Retinal pigment epithelial cell (primary cell): Measurements from ENCODE around the gene UPK1A.

Experiments
- DNase-seq: peaks from one replicate; pipeline ENCODE4 v3.0.0-alpha.2; 2010; ENCODE audit warnings: low read depth
- H3K4me3 ChIP-seq: 2 replicates; pipeline ENCODE4 v1.5.1; 2011; ENCODE audit warnings: mild to moderate bottlenecking, low read length, control low read depth, moderate library complexity
- TF ChIP-seq, protein P1 (sequence below): conservative IDR thresholded peaks from 2 replicates; pipeline ENCODE4 v1.5.1; 2011; ENCODE audit warnings: low read depth, low read length, control low read depth, inconsistent platforms

UPK1A gene

GRCh38 chr19:35643255-35644205 lies 22.8 kb upstream of the UPK1A start:
- H3K4me3 ChIP-seq: peak overlapping the region; percentile 55
- TF ChIP-seq, protein P1, sequence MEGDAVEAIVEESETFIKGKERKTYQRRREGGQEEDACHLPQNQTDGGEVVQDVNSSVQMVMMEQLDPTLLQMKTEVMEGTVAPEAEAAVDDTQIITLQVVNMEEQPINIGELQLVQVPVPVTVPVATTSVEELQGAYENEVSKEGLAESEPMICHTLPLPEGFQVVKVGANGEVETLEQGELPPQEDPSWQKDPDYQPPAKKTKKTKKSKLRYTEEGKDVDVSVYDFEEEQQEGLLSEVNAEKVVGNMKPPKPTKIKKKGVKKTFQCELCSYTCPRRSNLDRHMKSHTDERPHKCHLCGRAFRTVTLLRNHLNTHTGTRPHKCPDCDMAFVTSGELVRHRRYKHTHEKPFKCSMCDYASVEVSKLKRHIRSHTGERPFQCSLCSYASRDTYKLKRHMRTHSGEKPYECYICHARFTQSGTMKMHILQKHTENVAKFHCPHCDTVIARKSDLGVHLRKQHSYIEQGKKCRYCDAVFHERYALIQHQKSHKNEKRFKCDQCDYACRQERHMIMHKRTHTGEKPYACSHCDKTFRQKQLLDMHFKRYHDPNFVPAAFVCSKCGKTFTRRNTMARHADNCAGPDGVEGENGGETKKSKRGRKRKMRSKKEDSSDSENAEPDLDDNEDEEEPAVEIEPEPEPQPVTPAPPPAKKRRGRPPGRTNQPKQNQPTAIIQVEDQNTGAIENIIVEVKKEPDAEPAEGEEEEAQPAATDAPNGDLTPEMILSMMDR: no peak
- DNase-seq: peak; percentile 43

DNA sequence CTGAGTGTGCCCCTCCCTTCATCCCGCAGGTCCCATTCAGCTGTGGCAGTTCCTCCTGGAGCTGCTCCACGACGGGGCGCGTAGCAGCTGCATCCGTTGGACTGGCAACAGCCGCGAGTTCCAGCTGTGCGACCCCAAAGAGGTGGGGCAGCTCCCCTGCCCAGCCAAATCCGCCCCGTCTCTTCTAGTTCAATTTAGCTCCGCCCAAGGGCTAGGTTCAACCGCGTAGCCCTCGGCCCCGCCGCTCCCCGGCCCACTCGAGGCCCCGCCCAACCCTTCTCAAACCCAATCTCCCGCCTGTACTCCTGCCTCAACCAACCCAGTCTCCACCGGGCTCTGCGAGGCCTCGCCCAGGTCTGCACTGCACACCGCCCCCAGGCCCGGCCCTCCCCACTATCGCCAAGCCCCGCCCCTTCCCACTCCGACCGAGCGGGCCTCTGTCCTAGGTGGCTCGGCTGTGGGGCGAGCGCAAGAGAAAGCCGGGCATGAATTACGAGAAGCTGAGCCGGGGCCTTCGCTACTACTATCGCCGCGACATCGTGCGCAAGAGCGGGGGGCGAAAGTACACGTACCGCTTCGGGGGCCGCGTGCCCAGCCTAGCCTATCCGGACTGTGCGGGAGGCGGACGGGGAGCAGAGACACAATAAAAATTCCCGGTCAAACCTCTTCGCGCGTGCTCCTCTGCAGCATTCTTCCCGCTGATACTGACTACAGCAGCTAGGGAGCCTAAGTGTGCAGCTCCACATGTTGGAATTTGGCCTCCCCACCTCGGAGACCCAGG lies 21.9 kb upstream of the UPK1A start:
- TF ChIP-seq, protein P1: no peak
- DNase-seq: peak; percentile 67
- peak overlapping the region; percentile 55 for H3K4me3 ChIP-seq

DNA sequence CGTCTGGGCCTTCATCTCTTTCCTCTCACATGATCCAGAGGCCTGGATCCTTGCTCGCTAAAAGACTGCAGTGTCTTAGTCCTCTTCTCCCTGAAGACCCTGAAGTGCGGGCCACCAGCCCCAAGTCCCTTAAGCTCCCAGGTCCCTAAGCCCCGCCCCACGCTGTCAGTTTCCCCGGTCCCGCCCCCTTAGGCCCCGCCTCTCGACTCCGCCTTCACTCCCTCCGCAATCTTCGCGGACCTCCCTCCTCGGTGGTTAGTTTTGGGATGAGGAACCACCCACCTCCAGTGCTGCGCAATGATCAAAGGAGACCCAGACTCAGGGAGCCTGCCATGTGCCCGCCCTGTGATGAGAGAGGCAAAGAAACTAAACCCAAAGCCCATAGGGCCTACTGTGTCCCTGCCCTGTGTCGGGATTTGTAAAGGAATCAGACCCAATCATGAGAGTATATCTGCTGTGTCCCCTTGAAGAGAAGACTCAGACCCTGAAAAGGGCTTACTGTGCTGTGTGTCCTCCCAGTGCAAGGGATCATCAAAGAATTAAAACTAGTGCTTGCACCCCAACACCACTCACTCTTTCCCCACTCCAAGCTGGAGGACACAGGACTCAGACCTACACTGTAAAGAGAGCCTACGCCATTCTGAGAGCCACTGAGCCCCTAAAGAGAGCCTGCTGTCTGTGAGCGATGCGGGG lies 21.2 kb upstream of the UPK1A start:
- TF ChIP-seq, protein P1: no peak
- DNase-seq: no peak
- H3K4me3 ChIP-seq: peak overlapping the region; percentile 55

DNA sequence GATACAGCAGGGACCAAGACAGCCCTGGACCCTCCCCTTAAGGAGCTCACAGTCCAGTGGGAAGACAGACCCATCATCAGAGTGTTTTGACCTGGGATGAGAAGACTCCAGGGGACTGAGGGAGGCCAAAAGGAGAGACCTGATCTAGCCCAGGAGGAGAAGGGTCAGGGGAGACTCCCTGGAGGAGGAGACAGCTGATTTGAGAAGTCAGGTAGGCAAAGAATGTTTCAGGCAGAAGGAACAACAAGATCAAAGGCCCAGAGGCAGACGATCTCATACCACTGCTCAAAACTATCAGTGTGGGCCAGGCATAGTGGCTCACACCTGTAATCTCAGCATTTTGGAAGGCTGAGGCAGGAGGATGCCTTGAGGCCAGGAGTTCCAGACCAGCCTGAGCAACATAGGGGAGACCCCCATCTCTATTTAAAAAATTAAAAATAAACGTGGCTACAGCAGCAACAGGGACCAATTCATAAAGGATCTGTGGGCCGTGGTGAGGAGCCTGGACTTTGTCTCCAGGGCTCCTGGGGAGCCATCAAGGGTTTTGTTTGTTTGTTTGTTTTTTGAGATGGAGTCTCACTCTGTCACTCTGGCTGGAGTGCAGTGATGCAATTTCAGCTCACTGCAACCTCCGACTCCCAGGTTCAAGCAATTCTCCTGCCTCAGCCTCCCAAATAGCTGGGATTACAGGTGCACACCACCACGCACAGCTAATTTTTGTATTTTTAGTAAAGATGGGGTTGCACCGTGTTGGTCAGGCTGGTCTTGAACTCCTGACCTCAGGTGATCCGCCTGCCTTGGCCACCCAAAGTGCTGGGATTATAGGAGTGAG lies 20.4 kb upstream of the UPK1A start:
- H3K4me3 ChIP-seq: no peak overlapping the region
- no peak for DNase-seq
- TF ChIP-seq, protein P1: no peak

GRCh38 chr19:35648017-35648961 lies 18.0 kb upstream of the UPK1A start, which contains the start of gene COX6B1:
TSS of gene COX6B1 (plus strand) at chr19:35648323. CDS start at chr19:35651244, 2,921 bp downstream.
- H3K4me3 ChIP-seq: peak within 1 kb of the TSS; percentile 94
- TF ChIP-seq, protein P1: no peak
- DNase-seq: peak; percentile 91
